Kidney epithelial cell (primary cell): ENCODE measurements around the gene DDAH1. TPM values are rescaled to one million over a fixed set of nuclear protein-coding genes. Genes with fewer than 3 reads are reported as not detected.

ENCODE experiments used
- DNase-seq: peaks from one replicate; pipeline ENCODE4 v3.0.0-alpha.2; 2010; ENCODE audit warnings: low read depth
- H3K27me3 ChIP-seq: 2 replicates; pipeline ENCODE4 v1.6.0; 2011; ENCODE audit warnings: low read length; ENCODE audit not compliant: control insufficient read depth, insufficient read depth
- H3K36me3 ChIP-seq: 2 replicates; pipeline ENCODE4 v1.5.1; 2011; ENCODE audit warnings: low read length; ENCODE audit not compliant: control insufficient read depth, insufficient read depth
- H3K4me3 ChIP-seq: 2 replicates; pipeline ENCODE4 v1.5.1; 2011; ENCODE audit warnings: low read depth, mild to moderate bottlenecking, control low read depth, low read length
- total RNA-seq: library from RNA; depleted of rRNA; stranded (reverse); fragments of >200 nt; gene quantifications from 2 replicates; pipeline ENCODE4 v1.2.3, GENCODE V29; 2015
- TF ChIP-seq, protein P1 (sequence below): IDR thresholded peaks from 2 replicates; pipeline ENCODE4 v1.5.1; 2011; ENCODE audit warnings: mild to moderate bottlenecking, moderate library complexity, low read length, control low read depth, inconsistent platforms; ENCODE audit not compliant: insufficient read depth, poor library complexity, severe bottlenecking

Gene DDAH1
- total RNA-seq, 1 donor from 2014 or later = 33.4 TPM

DNA sequence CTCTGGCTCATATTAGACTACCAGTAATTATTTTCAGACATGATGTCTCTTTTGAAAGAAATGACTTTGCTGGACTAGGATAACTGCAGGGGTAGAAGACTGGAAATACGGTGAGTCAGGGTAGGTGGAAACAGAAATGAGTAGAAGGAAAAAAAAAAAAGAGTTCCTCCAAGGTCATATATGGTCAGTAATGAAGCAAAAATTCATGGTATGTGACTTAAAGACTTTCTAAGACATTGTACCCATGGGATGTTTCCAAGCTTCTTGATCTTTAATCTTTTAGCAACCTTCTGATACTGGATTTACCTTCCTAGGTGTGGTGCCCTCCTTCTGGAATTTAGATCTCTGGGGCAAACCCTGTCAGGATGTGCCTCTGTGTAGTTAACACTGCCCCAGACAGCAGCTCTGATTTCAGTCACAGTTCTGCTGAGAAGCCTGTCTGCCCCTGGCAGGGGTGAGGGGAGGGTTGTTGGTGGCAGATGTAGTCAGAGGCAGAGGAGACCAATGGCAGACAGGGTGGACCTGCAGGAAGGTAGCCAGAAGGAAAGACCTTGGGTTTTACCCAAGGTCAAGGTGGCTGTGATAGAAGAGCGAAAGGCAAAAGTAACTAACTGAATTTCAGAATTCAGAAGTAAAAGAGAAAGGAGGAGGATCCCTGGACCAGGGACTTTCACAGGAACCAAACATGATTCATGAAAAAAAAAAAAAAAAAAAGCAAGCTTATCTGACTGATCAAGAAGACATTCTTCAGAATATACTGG, 144.4 kb downstream of the DDAH1 start:
- Histone ChIP-seq H3K36me3 (no peaks in the 10 kb centered on the region), H3K27me3 (no peaks in the 10 kb centered on the region), H3K4me3 (no peak overlapping the region)
- DNase-seq = no peak
- TF ChIP-seq, protein P1, sequence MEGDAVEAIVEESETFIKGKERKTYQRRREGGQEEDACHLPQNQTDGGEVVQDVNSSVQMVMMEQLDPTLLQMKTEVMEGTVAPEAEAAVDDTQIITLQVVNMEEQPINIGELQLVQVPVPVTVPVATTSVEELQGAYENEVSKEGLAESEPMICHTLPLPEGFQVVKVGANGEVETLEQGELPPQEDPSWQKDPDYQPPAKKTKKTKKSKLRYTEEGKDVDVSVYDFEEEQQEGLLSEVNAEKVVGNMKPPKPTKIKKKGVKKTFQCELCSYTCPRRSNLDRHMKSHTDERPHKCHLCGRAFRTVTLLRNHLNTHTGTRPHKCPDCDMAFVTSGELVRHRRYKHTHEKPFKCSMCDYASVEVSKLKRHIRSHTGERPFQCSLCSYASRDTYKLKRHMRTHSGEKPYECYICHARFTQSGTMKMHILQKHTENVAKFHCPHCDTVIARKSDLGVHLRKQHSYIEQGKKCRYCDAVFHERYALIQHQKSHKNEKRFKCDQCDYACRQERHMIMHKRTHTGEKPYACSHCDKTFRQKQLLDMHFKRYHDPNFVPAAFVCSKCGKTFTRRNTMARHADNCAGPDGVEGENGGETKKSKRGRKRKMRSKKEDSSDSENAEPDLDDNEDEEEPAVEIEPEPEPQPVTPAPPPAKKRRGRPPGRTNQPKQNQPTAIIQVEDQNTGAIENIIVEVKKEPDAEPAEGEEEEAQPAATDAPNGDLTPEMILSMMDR = no peak

DNA sequence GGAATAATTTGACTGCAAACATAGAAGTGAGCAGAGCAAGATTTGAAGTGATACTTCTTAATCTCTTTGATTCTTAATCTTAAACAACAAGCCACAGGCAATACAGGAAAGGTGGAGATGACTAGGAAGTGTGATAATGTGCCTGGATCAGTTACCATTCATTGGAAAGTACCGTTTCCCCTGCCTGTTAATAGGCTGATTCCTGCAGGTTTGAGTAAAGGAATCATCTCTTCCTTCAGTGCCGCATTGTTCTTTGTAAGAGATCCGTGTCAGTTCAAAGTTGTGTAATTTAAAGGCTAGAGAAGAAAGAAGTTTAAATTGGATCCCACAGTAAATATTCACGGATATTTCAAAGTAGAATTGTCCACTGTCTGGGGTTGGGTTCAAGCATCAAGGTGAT, 145.0 kb downstream of the DDAH1 start:
- no peak for DNase-seq
- H3K4me3 ChIP-seq = no peak overlapping the region
- H3K27me3 ChIP-seq = no peaks in the 10 kb centered on the region
- no peaks in the 10 kb centered on the region for H3K36me3 ChIP-seq
- TF ChIP-seq, protein P1 = no peak

DNA sequence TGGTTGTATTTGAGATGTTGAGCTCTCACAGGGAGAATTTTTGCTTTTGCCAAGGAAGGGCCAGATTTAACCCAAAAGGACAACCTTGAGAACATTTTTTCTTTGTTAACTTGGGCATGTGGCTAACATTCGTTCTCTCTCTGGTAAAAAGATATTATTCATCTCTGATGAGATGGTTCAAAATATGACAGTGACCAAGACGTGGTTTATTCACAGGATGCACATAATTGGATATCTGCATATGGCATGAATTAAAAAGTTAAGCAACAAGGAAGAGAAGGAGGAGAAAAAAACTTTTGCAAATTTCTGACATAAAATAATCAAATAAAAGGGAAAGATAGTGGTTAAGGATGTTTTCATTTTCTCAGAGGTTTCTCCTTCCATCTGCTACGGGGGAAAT, 145.5 kb downstream of the DDAH1 start:
- DNase-seq = no peak
- TF ChIP-seq, protein P1 = no peak
- H3K36me3 ChIP-seq = no peaks in the 10 kb centered on the region
- H3K4me3 ChIP-seq = no peak overlapping the region
- H3K27me3 ChIP-seq = no peaks in the 10 kb centered on the region

DNA sequence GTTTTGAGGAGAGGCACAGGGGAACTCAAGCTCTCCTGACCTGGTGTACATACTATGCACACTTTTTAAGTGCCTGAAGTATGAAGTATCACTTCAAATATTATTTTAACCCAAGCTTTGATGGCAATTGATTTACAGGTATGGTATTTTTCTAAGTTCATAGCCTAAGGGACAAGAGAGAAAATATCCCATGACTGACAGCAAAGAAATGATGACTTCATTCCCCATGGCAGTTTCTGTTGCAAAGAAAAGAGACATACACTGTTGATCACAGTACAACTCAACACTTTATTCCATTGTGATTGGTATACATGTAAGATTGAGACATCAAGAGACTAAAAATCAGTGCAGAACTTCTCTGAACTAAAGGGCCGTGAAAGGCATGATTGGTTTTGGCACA, 146.7 kb downstream of the DDAH1 start:
- H3K4me3 ChIP-seq = no peak overlapping the region
- DNase-seq = no peak
- TF ChIP-seq, protein P1 = no peak
- H3K27me3 ChIP-seq = no peaks in the 10 kb centered on the region
- H3K36me3 ChIP-seq = no peaks in the 10 kb centered on the region

DNA sequence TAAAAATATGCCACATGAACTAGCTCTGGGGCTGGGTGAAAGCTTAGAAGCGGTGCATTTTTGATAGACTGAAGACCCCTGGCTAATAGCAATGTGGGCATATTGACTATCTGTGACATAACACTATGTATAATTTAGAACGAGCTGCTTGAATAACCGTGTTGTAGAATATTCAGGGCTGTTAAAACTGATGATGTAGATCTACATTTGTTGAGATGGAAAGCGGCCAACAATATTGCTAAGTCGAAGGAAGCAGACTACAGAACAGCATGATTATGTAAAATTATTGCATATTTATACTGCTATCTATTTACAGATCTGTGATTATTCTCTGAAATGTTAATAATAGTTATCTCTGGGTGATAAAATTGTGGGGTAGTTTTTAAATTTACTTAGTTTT, 147.4 kb downstream of the DDAH1 start:
- DNase-seq = no peak
- no peaks in the 10 kb centered on the region for H3K36me3 ChIP-seq
- H3K27me3 ChIP-seq = no peaks in the 10 kb centered on the region
- TF ChIP-seq, protein P1 = no peak
- H3K4me3 ChIP-seq = no peak overlapping the region

DNA sequence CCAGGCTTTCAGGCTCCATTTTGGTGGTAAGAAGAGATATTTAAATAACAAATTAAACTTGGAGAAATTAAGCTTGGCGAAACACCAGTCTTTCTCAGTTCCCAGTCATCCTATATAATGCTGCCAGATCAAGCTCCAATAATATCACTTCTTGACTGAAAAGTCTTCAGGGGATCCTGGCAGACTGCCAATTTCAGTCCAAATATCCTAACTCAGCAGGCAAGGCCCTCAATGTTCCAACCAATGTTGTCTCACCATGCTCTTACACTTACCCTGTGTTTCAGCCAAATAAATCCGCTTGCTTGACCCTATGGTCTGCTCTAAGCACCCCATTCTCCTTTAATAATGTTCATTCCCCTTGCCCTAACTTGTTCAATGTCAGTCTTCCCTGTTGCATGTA, 148.6 kb downstream of the DDAH1 start:
- H3K27me3 ChIP-seq = no peaks in the 10 kb centered on the region
- no peaks in the 10 kb centered on the region for H3K36me3 ChIP-seq
- no peak for DNase-seq
- no peak overlapping the region for H3K4me3 ChIP-seq
- TF ChIP-seq, protein P1 = no peak
